Activated CD8-positive, alpha-beta T cell treated with anti-CD3 and anti-CD28 coated beads for 36 hours (primary cell): ENCODE data around the gene RPL37. TPM values are rescaled to one million over a fixed set of nuclear protein-coding genes. Genes with fewer than 3 reads are reported as not detected.
"Not testable (repeated sequence)": the region's sequence is repeated elsewhere in the genome, so short reads cannot be mapped to it uniquely, and the experiment has no call there.

ENCODE experiments used
- ATAC-seq: fragments of 200-7000 bp; cut with Tn5 transposase; one replicate; pipeline ENCODE4 v1.10.0; 2021; ENCODE audit warnings: mild to moderate bottlenecking, moderate library complexity
- CTCF ChIA-PET: fragments of 350-600 bp; sonication (Branson Sonifier 250); formaldehyde crosslinking; loops from one replicate; lab custom pipeline; 2021; ENCODE audit warnings: antibody characterized with exemption; lab: Charles Lee
- POLR2A ChIA-PET: fragments of 350-600 bp; sonication (Branson Sonifier 250); formaldehyde crosslinking; loops from one replicate; lab custom pipeline; 2021; ENCODE audit warnings: antibody characterized with exemption; lab: Charles Lee
- DNase-seq: peaks from one replicate; pipeline ENCODE4 v3.0.0-alpha.2; 2020
- H3K27ac Mint-ChIP-seq: one replicate; pipeline ENCODE4 v1.8.0; 2021; ENCODE audit warnings: mild to moderate bottlenecking, mixed read lengths
- H3K27me3 Mint-ChIP-seq: one replicate; pipeline ENCODE4 v1.8.0; 2021; ENCODE audit warnings: mixed read lengths
- H3K36me3 Mint-ChIP-seq: one replicate; pipeline ENCODE4 v1.8.0; 2021; ENCODE audit warnings: low read depth, mixed read lengths
- H3K4me1 Mint-ChIP-seq: one replicate; pipeline ENCODE4 v1.8.0; 2021; ENCODE audit warnings: low read depth, mixed read lengths
- H3K4me3 Mint-ChIP-seq: one replicate; pipeline ENCODE4 v1.8.0; 2021; ENCODE audit warnings: mild to moderate bottlenecking, moderate library complexity, mixed read lengths
- H3K9me3 Mint-ChIP-seq: one replicate; pipeline ENCODE4 v1.8.0; 2021; ENCODE audit warnings: mixed read lengths
- intact Hi-C: fragments of 100-400 bp; cut with micrococcal nuclease; formaldehyde crosslinking; loops from one replicate; pipeline ENCODE4 v1.10.0; 2022
- total RNA-seq, 2 experiments: library from RNA; stranded (reverse); gene quantifications; one replicate each; pipeline ENCODE4 v1.2.3, GENCODE V29; 2021
- TF ChIP-seq, protein P1 (sequence below): fragments of 200-600 bp; IDR thresholded peaks from one replicate; pipeline ENCODE4 v1.8.0; 2022; ENCODE audit warnings: antibody characterized with exemption, mild to moderate bottlenecking

Gene RPL37
- 1,000 to 10,000 TPM; 1,914 to 1,950 TPM for total RNA-seq

GRCh38 chr5:40834849-40835787, at the start of gene RPL37:
RPL37 (minus strand) TSS chr5:40835222; CDS start chr5:40835185, 37 bp downstream.
- Mint-ChIP-seq H3K27me3 (no peaks in the 10 kb centered on the region), H3K4me1 (peaks cover 36% of the 10 kb centered on the region), H3K27ac (peak within 1 kb of the TSS; percentile 100), H3K4me3 (peak within 1 kb of the TSS; percentile 93), H3K9me3 (peaks cover 4% of the 10 kb centered on the region), H3K36me3 (peaks cover 54% of the 10 kb centered on the region)
- intact Hi-C loops: loop anchor here (10.0 kb wide), 1 partner anchor 80 kb away; the partner anchor contains the start of gene TTC33
- DNase-seq: peak; percentile 96
- POLR2A ChIA-PET: interaction anchor here (0.6 to 4.9 kb wide), 13 partner anchors 9 to 427 kb away, joined by 3 to 36 read pairs (median 4); partner anchors contain the start of gene TTC33
- TF ChIP-seq, protein P1, sequence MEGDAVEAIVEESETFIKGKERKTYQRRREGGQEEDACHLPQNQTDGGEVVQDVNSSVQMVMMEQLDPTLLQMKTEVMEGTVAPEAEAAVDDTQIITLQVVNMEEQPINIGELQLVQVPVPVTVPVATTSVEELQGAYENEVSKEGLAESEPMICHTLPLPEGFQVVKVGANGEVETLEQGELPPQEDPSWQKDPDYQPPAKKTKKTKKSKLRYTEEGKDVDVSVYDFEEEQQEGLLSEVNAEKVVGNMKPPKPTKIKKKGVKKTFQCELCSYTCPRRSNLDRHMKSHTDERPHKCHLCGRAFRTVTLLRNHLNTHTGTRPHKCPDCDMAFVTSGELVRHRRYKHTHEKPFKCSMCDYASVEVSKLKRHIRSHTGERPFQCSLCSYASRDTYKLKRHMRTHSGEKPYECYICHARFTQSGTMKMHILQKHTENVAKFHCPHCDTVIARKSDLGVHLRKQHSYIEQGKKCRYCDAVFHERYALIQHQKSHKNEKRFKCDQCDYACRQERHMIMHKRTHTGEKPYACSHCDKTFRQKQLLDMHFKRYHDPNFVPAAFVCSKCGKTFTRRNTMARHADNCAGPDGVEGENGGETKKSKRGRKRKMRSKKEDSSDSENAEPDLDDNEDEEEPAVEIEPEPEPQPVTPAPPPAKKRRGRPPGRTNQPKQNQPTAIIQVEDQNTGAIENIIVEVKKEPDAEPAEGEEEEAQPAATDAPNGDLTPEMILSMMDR: no peak
- peak; percentile 96 for ATAC-seq
- CTCF ChIA-PET: interaction anchor here (0.7 kb wide), 1 partner anchor 14 kb away, joined by 3 read pairs; no protein-coding TSS in a partner anchor

DNA sequence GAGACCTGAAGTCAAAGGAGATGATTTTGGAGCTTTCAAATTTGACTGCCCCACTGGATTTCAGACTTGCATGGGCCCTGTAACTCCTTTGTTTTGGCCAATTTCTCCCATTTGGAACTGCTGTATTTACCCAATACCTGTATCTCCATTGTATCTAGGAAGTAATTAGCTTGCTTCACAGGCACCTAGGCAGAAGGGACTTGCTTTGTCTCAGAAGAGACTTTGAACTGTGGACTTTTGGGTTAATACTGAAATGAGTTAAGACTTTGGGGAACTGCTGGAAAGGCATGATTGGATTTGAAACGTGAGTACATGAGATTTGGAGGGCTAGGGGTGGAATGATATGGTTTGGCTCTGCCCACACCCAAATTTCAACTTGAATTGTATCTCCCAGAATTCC, 48.0 kb upstream of the RPL37 start:
- H3K36me3 Mint-ChIP-seq, H3K4me3 Mint-ChIP-seq, H3K9me3 Mint-ChIP-seq, POLR2A ChIA-PET, CTCF ChIA-PET, ATAC-seq, H3K27ac Mint-ChIP-seq, intact Hi-C loops, H3K27me3 Mint-ChIP-seq, H3K4me1 Mint-ChIP-seq, DNase-seq: not testable (repeated sequence)

GRCh38 chr5:40882291-40882690, 47.3 kb upstream of the RPL37 start:
- Mint-ChIP-seq H3K27me3 (peaks cover 3% of the 10 kb centered on the region), H3K4me3 (no peak overlapping the region), H3K36me3 (no peaks in the 10 kb centered on the region), H3K27ac (no peak overlapping the region), H3K4me1 (no peaks in the 10 kb centered on the region), H3K9me3 (peaks cover 3% of the 10 kb centered on the region)
- ChIA-PET POLR2A (no interaction called here), CTCF (no interaction called here)
- no peak for ATAC-seq
- intact Hi-C loops: no loop called here
- TF ChIP-seq, protein P1: no peak
- no peak for DNase-seq

DNA sequence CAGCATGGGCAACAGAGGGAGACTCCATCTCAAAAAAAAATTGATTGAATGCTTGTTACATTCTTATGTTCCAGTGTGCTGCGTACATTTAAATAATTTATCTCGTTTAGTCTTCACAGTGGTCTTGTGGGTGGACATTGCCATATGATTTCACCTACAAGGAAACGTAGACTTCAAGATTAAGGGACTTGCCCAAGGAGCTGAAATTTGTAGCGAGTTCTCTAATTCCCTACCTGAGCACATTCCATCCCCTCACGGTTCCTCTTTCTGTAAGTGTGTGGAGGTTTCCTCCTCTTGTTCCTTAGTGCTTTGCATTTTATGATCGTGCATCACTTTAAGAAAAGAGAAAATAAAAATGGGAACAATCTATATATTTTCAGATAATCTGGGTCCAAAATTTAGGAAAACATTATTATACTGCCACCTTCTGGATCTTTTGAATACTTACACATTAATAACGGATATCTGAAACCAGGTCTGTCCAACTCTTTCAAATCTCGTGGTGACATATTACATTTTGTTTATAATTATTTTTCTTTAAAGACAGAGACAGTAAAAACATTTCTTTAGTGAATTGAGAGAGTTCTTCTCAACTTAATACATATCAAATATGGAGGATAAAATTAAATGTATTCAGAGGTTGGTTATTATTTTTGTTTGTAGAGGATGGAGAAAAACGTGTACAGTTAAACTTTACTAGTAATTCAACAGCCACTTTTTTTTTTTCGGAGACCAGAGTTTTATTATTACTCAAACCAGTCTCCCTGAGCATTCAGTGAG, 44.3 kb upstream of the RPL37 start:
- peaks cover 8% of the 10 kb centered on the region for H3K9me3 Mint-ChIP-seq
- ChIA-PET POLR2A (interaction anchor here (0.8 kb wide), 1 partner anchor 32 kb away, joined by 3 read pairs; no protein-coding TSS in a partner anchor), CTCF (interaction anchor here (0.7 to 1.6 kb wide), 5 partner anchors 14 to 1165 kb away, joined by 3 to 4 read pairs (median 3); no protein-coding TSS in a partner anchor)
- TF ChIP-seq, protein P1: peak; percentile 79
- H3K4me3 Mint-ChIP-seq: no peak overlapping the region
- intact Hi-C loops: loop anchor here (5.0 kb wide), 1 partner anchor 127 kb away; no protein-coding TSS in a partner anchor
- no peaks in the 10 kb centered on the region for H3K4me1 Mint-ChIP-seq
- H3K27me3 Mint-ChIP-seq: peaks cover 3% of the 10 kb centered on the region
- H3K36me3 Mint-ChIP-seq: peaks cover 3% of the 10 kb centered on the region
- H3K27ac Mint-ChIP-seq: no peak overlapping the region
- DNase-seq (no peak), ATAC-seq (peak; percentile 64)

DNA sequence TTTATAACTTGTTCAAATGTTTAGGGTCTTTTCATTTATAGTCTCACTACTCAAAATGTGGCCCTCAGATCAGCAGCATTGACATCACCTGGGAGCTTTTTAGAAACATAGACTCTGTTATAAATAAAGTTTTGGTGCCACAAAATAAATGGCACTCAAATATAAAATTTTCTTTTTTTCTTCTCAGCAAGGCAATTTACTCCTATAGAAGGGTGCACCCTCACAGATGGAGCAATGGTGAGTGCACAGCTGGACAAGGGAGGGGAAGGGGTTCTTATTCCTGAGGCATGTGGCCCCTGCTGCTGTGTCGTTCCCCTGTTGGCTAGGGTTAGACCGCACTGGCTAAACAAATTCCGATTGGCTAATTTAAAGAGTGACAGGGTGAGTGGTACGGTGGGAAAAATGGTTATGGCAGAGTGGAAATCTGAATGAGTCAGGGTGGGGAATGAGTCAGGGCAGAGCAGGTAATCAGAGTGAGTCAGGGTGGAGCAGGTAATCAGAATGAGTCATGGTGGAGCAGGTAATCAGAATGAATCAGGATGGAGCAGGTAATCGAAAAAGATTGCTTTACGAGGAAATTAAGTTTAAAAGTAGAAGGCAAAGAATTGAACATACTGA, 42.5 kb upstream of the RPL37 start:
- DNase-seq (peak; percentile 12), ATAC-seq (peak; percentile 27)
- intact Hi-C loops: loop anchor here (5.0 kb wide), 1 partner anchor 125 kb away; no protein-coding TSS in a partner anchor
- Mint-ChIP-seq H3K27me3 (peaks cover 4% of the 10 kb centered on the region), H3K27ac (no peak overlapping the region), H3K9me3 (peaks cover 8% of the 10 kb centered on the region), H3K4me3 (no peak overlapping the region), H3K36me3 (peaks cover 3% of the 10 kb centered on the region), H3K4me1 (no peaks in the 10 kb centered on the region)
- POLR2A ChIA-PET: no interaction called here
- TF ChIP-seq, protein P1: no peak
- CTCF ChIA-PET: no interaction called here
